Right atrium auricular region (tissue), 2 donors: ENCODE data around the gene ZNF555. TPM values are rescaled to one million over a fixed set of nuclear protein-coding genes. Genes with fewer than 3 reads are reported as not detected.

Experiments used
- DNase-seq: peaks from one replicate; pipeline ENCODE4 v3.0.0-alpha.2; 2019; ENCODE audit warnings: low spot score
- H3K27ac ChIP-seq, 2 donors: fragments of 200-600 bp; sonication (generic); 1 replicate in 1 of 2; 2 replicates in 1 of 2; pipeline ENCODE4 v1.5.1; 2016 to 2019
- H3K27me3 ChIP-seq, 2 donors: fragments of 200-600 bp; sonication (generic); one replicate each; pipeline versions ENCODE4 v1.5.1 to v1.6.0; 2017 to 2019
- H3K36me3 ChIP-seq: fragments of 200-600 bp; sonication (generic); one replicate; pipeline ENCODE4 v1.5.1; 2016
- H3K4me1 ChIP-seq, 2 donors: fragments of 200-600 bp; sonication (generic); one replicate each; pipeline versions ENCODE4 v1.5.1 to v1.6.0; 2017 to 2019
- H3K4me3 ChIP-seq, 2 donors: fragments of 200-600 bp; sonication (generic); 1 replicate in 1 of 2; 2 replicates in 1 of 2; pipeline ENCODE4 v1.5.1; 2017 to 2019; ENCODE audit warnings: mild to moderate bottlenecking in 1 of 2, moderate library complexity in 1 of 2
- H3K9me3 ChIP-seq, 2 donors: fragments of 200-600 bp; sonication (generic); one replicate each; pipeline ENCODE4 v1.5.1; 2019
- CTCF ChIP-seq, 2 donors: fragments of 200-600 bp; sonication (generic); IDR thresholded peaks; one replicate each; pipeline ENCODE4 v1.5.1; 2019; ENCODE audit warnings: antibody characterized with exemption in 2 of 2
- total RNA-seq, 2 donors: library from RNA; depleted of rRNA; stranded (reverse); fragments of >200 nt; gene quantifications; one replicate each; pipeline ENCODE4 v1.1.0, GENCODE V29; 2016

The ZNF555 gene
- total RNA-seq, 2 donors from 2014 or later: 5.5 to 5.9 TPM

GRCh38 chr19:2819540-2820111, 21.6 kb upstream of the ZNF555 start, which contains the start of gene ZNF554:
Gene ZNF554 (plus strand): TSS chr19:2819868. CDS start chr19:2820072, 204 bp downstream.
- Histone ChIP-seq H3K27ac (peak within 1 kb of the TSS; percentile 44 to 75), H3K27me3 (no peaks in the 10 kb centered on the region), H3K36me3 (peaks cover 6% of the 10 kb centered on the region), H3K4me3 (peak within 1 kb of the TSS; percentile 68 to 94), H3K9me3 (no peaks in the 10 kb centered on the region), H3K4me1 (peaks cover 0 to 13% of the 10 kb centered on the region in 2 donors)
- peak; percentile 94 to 99 for TF ChIP-seq CTCF (IDR thresholded peaks at IDR 0.05)
- DNase-seq: peak; percentile 96

GRCh38 chr19:2820112-2820702, 21.1 kb upstream of the ZNF555 start:
- no peaks in the 10 kb centered on the region for H3K27me3 ChIP-seq
- H3K4me3 ChIP-seq: peak overlapping the region; percentile 68 to 94
- no peak for DNase-seq
- no peak for TF ChIP-seq CTCF (IDR thresholded peaks at IDR 0.05)
- peaks cover 0 to 13% of the 10 kb centered on the region in 2 donors for H3K4me1 ChIP-seq
- peak overlapping the region; percentile 44 to 75 for H3K27ac ChIP-seq
- H3K36me3 ChIP-seq: peaks cover 6% of the 10 kb centered on the region
- H3K9me3 ChIP-seq: no peaks in the 10 kb centered on the region

- Histone ChIP-seq H3K4me3 (no peak overlapping the region), H3K4me1 (peaks cover 0 to 13% of the 10 kb centered on the region in 2 donors), H3K27ac (no peak overlapping the region), H3K36me3 (peaks cover 16% of the 10 kb centered on the region), H3K27me3 (no peaks in the 10 kb centered on the region), H3K9me3 (no peaks in the 10 kb centered on the region)
- no peak for TF ChIP-seq CTCF (IDR thresholded peaks at IDR 0.05)
- no peak for DNase-seq
Observed at GRCh38 chr19:2822846-2823245, 18.4 kb upstream of the ZNF555 start.

GRCh38 chr19:2823646-2824045, 17.6 kb upstream of the ZNF555 start:
- Histone ChIP-seq H3K4me1 (peaks cover 0 to 13% of the 10 kb centered on the region in 2 donors), H3K9me3 (no peaks in the 10 kb centered on the region), H3K36me3 (peaks cover 22% of the 10 kb centered on the region), H3K27ac (no peak overlapping the region), H3K4me3 (no peak overlapping the region), H3K27me3 (no peaks in the 10 kb centered on the region)
- no peak for TF ChIP-seq CTCF (IDR thresholded peaks at IDR 0.05)
- DNase-seq: no peak

GRCh38 chr19:2824129-2824528, 17.1 kb upstream of the ZNF555 start:
- no peak for DNase-seq
- TF ChIP-seq CTCF (IDR thresholded peaks at IDR 0.05): no peak
- Histone ChIP-seq H3K36me3 (peaks cover 22% of the 10 kb centered on the region), H3K27me3 (no peaks in the 10 kb centered on the region), H3K4me1 (peaks cover 0 to 13% of the 10 kb centered on the region in 2 donors), H3K9me3 (no peaks in the 10 kb centered on the region), H3K4me3 (no peak overlapping the region), H3K27ac (no peak overlapping the region)
